Articular chondrocyte of knee joint (primary cell): ENCODE results near the gene C1QA. TPM values are rescaled to one million over a fixed set of nuclear protein-coding genes. Genes with fewer than 3 reads are reported as not detected.

Source experiments
- small RNA-seq: library from RNA; depleted of rRNA; stranded (forward); fragments of <200 nt; gene quantifications from one replicate; pipeline ENCODE3, GENCODE V24; 2012
- total RNA-seq: library from RNA; depleted of rRNA; stranded (reverse); fragments of >200 nt; gene quantifications from 2 replicates; pipeline ENCODE4 v1.2.3, GENCODE V29; 2012

The C1QA gene
- not detected in 2 replicates for total RNA-seq

GRCh38 chr1:22636353-22636752 is at the start of gene C1QA:
C1QA (plus strand) TSS chr1:22636628; CDS start chr1:22637617, 989 bp downstream.

GRCh38 chr1:22643381-22643780 is 7.0 kb downstream of the C1QA start, which contains the start of gene C1QC:
C1QC (plus strand) TSS chr1:22643633; CDS start chr1:22644024, 391 bp downstream.

GRCh38 chr1:22652881-22653316 is 16.5 kb downstream of the C1QA start, which contains the start of gene C1QB:
C1QB (plus strand) TSS chr1:22653236; CDS start chr1:22659463, 6,227 bp downstream.

Small RNAs within 50 kb of the gene (small RNA-seq; reads per million reads assigned to genes)
- gene MIR6127, result not detected

Other genes with a start within 250 kb of the C1QA start
- 12.0 and 17.4 TPM in 2 replicates for gene ZBTB40, start 184.8 kb upstream of the C1QA start, total RNA-seq
- not detected in 2 replicates for gene EPHA8, start 73.1 kb upstream of the C1QA start, total RNA-seq
- gene C1QC, start 7.0 kb downstream of the C1QA start, total RNA-seq, result not detected in 2 replicates
- not detected in 2 replicates for gene C1QB, start 16.6 kb downstream of the C1QA start, total RNA-seq
- 1.3 and 4.3 TPM in 2 replicates for gene EPHB2, start 74.2 kb downstream of the C1QA start, total RNA-seq